ENCODE results near the gene NACC2. TPM values are rescaled to one million over a fixed set of nuclear protein-coding genes. Genes with fewer than 3 reads are reported as not detected.

Gene NACC2
- total RNA-seq, 4 donors from 2014 or later: 15.0 to 35.2 (median 20.7) TPM

DNA sequence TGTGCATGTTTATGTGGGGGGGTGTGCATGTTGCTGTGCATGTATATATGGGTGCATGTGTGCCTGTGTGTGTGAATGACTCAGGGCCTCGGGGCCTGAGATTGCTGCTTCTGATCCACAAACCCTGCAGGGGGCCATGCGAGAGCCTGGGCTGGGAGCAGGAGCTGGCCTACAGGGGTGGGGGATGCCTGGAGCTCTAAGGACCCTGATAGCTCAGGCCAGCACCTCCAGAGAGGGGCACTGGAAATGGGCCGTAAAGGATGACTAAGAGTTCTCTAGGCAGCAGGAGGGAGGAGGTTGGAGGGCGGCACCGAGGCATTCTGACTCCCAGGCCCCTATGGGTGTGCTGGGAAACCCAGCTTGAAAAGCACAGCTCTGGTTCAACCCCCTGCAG, 127.0 kb downstream of the NACC2 start:
- TF ChIP-seq CTCF (IDR thresholded peaks at IDR 0.05; ENCODE audit: low read depth): no peak

GRCh38 chr9:135965124-135965756, 129.8 kb downstream of the NACC2 start:
- TF ChIP-seq CTCF (IDR thresholded peaks at IDR 0.05; ENCODE audit: low read depth): no peak

- no peak for TF ChIP-seq CTCF (IDR thresholded peaks at IDR 0.05; ENCODE audit: low read depth)
Measured at GRCh38 chr9:135963938-135964337, 131.2 kb downstream of the NACC2 start.

DNA sequence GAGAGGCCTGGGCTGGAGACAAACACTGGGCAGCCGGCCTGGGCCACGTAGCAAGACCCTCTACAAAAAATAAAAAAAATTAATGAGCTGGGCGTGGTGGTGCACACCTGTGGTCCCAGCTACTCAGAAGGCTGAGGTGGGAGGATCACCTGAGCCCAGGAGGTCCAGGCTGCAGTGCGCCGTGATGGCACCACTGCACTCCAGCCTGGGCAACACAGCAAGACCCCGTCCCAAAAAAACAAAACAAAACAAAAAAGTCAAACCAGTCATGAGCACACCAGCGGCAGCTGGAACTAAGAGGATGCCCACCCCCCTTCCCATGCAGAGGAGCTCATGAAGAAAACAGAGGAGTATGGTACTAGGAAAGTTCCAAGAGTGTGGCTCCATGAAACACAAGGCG, 131.8 kb downstream of the NACC2 start:
- no peak for TF ChIP-seq CTCF (IDR thresholded peaks at IDR 0.05; ENCODE audit: low read depth)

DNA sequence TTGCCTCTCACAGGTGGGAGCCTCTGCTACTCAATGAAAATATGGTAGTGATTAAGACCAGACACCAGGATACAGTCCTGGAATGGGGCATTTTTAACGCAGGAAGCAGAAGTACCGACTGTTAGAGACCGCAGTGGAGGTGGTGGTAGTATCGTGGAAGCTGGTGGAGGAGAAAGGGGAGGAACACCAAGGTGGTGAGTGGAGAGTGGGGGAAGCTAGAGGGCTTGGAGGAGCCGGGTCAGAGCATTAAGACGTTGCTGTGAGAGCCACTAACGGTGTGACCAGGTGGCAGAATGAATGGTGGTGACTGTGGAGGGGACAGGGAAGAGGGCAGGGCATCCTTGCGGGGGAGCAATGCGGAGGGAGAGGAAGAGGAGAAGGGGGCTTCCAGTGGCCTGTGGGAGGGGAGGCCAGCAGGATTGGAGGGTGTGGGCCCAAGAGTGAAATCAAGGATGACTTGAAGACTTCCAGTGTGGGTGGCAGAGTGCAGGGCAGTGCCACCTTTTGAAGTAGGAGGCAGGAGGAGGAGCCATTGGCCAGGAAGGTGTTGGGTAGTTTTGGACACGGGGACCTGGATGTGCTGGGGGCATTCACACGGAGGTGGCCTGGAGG, 132.3 kb downstream of the NACC2 start:
- TF ChIP-seq CTCF (IDR thresholded peaks at IDR 0.05; ENCODE audit: low read depth): no peak

- TF ChIP-seq CTCF (IDR thresholded peaks at IDR 0.05; ENCODE audit: low read depth): no peak
Measured at GRCh38 chr9:135961811-135962695, 133.0 kb downstream of the NACC2 start.

- TF ChIP-seq CTCF (IDR thresholded peaks at IDR 0.05; ENCODE audit: low read depth): no peak
Measured at GRCh38 chr9:135961277-135961715, 133.8 kb downstream of the NACC2 start, which contains the start of gene UBAC1. UBAC1 (minus strand) TSS chr9:135961373; CDS start chr9:135961162, 211 bp downstream.
